Stimulated activated CD8-positive, alpha-beta memory T cell treated with anti-CD3 and anti-CD28 coated beads, Interleukin-4, amount 100 ng/mL, for 1 hour (primary cell): Measurements from ENCODE around the gene NXPH4.

Experiments used
- DNase-seq, 2 donors: peaks; one replicate each; pipeline ENCODE4 v3.0.0-alpha.2; 2020; ENCODE audit warnings: low read depth in 2 of 2, low spot score in 1 of 2

NXPH4 gene

DNA sequence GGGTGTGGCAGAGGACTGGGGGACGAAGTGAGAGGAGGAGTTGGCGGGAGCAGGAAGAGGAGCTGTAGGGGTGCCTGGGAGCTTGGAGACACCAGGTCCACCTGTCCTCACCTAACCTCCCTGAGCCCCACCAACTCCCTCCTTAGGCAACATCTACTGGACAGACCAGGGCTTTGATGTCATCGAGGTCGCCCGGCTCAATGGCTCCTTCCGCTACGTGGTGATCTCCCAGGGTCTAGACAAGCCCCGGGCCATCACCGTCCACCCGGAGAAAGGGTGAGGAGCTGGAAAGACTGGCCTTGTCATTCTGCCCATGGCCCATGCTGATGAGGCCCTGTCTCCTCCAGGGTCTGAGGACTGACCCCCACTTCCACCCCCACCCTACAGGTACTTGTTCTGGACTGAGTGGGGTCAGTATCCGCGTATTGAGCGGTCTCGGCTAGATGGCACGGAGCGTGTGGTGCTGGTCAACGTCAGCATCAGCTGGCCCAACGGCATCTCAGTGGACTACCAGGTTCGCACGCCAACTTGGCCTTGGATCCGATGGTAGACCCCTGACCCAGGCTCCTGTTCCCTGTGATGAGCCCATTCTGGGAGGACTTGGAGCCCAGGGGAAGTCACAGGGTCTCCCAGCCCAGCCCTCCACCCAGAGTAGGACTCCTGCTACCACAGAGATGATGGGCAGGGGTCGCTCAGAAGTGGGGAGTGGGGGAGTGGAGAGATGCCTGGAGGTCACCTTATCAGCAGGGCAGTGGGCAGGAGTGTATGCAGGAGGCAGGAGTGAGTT is 32.5 kb upstream of the NXPH4 start:
- DNase-seq, result no peak

DNA sequence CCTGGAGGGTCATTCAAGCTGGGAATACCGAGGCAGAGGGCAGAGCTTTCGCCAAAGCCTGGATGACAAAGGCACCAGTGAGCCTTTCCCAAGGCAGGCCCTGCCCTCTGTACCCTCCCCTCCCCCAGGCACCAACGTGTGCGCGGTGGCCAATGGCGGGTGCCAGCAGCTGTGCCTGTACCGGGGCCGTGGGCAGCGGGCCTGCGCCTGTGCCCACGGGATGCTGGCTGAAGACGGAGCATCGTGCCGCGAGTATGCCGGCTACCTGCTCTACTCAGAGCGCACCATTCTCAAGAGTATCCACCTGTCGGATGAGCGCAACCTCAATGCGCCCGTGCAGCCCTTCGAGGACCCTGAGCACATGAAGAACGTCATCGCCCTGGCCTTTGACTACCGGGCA is 31.2 kb upstream of the NXPH4 start:
- no peak for DNase-seq

DNA sequence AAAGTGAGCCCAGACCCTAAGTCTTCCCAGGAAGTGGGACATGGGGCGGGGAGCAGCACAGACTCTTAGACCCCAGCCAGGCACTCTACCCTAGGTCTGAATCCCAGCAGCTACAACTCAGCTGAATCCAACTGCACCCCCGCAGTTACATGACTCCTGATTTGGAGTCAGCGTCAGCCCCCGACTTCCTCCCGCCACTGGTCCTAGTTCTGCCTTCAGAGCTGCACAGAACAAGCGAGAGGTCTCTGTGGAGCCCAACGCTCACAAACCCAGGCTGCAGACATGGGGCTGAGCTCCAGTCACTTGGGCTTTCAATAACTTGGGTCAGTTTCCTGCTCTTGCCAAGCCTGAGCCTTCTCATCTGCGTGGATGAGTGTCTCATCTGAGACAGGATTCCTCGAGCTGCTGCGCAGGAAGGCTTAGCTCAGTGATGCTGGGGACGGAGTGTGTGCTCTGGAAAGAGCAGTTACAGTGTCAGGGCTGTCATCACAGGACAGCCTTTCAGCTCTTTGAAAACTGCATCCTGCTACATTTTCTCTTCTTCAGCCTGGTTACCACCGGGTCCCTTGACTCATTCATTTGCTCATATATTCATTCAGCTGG is 30.6 kb upstream of the NXPH4 start:
- DNase-seq, result no peak

DNA sequence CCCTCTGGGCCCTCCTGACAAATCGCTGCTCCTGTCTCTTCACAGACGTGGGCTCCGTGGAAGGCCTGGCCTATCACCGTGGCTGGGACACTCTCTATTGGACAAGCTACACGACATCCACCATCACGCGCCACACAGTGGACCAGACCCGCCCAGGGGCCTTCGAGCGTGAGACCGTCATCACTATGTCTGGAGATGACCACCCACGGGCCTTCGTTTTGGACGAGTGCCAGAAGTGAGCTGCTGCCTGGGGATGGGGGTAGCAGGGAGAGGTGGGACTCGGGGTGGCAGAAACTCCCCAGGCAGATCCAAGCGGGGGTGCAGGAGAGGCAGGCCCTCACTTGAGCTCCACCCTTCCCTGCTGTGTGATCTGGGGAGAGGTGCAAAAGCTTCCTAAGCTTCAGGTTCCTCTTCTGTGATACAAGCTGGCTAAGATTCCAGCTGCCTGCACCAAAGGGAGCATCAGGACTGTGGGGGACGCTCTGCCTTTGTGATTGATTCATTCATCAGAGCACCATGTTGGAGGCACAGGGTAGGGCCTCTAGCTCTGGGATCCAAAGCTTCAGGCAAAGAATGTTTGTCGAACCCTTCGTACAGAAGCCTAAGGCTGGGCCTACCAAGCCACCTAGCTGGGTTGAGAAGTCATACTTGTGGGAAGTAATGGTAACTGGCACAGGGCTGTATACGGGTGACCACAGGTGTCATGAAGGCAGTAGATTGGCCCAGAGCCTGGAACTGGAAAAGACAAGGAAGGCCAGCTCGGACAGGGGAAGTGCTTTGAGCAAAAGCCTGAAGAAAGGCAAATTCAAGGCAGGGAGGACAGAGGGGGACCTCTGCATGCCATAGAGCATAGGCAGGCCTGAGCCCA is 29.1 kb upstream of the NXPH4 start:
- DNase-seq, result no peak

DNA sequence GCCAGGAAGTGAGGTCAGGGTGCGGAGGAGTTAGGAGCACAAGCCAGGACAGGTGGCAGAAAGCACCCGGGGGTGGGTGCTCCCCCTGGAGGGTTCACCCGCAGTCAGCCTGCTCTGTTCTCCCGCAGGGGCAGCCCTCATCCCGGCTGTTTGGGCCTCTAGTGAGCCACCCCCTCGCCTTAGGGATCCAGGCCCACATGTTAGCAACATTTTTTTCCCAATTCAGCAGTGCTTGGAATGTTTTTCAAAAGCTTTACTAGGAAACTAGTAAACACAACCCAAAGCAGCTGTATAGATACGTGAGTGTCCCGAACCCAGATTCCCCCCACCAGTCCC is 28.5 kb upstream of the NXPH4 start:
- no peak for DNase-seq

DNA sequence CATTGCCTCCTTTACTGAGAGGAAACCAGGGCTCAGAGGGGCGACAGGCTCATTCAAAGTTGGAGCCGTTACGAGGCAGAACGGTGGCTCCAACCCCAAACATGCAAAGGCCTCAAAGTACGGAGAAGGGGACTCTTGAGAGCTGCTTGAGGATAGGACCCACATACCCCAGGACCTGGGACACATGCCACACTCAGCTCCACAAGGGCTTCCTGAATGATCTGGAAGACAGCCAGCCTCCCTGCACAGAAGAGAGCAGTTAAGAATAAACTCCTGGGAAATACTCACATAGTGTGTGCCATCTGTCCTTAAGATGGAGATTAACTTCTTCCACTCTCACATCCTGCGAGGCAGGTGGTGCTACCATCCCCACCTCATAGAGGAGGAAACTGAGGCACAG is 26.6 kb upstream of the NXPH4 start:
- no peak for DNase-seq

DNA sequence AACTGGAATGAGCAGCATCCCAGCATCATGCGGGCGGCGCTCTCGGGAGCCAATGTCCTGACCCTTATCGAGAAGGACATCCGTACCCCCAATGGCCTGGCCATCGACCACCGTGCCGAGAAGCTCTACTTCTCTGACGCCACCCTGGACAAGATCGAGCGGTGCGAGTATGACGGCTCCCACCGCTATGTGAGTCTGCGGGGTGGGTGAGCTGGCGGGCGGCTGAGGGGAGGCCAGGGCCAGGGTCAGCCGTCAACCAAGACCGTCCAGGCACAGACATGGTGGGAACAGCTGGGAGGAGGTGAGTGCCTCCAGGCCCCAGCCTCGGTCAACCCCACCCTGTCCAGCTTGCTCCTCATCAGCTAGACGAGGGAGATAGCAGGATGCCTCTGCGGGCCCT is 25.8 kb upstream of the NXPH4 start:
- DNase-seq, result no peak

DNA sequence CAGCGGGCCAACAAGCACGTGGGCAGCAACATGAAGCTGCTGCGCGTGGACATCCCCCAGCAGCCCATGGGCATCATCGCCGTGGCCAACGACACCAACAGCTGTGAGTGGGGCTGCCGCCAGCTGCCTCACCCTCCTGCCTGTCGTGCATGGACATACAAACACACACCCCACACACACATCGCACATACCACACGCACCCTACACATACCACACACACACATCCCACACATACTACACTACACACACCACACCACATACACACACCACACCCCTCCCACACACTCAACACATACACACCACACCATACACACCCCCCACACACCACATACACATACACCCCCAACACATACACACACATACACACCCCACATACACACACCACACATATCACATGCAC is 25.2 kb upstream of the NXPH4 start:
- DNase-seq, result no peak

DNA sequence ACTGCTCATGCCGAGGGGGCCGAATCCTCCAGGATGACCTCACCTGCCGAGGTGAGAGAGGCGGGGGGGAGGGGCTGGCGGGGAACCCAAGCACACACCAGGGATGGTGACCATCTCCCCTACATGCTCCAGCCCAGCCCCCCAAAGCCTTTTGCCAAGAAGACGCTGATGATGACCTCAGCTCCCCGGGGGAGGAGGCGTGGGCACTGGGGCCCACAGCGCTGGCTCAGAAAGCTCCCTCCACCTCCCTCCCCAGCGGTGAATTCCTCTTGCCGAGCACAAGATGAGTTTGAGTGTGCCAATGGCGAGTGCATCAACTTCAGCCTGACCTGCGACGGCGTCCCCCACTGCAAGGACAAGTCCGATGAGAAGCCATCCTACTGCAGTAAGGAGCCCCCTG is 23.7 kb upstream of the NXPH4 start:
- no peak for DNase-seq

DNA sequence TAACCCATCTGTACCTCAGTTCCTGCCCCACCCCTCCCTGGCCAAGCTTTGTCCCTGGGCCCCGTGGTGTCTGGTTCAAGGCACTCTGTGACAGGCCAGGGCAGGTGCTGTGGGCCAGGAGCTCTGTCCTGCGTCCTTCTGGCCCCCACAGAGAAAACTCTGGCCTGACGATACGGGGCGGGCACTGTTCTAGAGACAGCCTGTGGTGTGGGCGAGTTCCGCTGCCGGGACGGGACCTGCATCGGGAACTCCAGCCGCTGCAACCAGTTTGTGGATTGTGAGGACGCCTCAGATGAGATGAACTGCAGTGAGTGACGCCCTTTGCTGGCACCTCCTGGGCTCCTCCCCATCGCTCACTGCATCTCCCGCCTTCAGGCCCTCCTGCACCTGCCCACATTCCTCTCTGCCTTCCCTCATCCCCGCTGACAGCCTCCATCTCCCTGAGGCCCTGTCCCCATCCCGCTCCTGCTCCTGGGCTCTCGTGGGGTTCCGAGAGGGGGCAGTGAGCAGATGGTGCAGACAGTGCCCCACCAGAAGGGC is 22.8 kb upstream of the NXPH4 start:
- no peak for DNase-seq

DNA sequence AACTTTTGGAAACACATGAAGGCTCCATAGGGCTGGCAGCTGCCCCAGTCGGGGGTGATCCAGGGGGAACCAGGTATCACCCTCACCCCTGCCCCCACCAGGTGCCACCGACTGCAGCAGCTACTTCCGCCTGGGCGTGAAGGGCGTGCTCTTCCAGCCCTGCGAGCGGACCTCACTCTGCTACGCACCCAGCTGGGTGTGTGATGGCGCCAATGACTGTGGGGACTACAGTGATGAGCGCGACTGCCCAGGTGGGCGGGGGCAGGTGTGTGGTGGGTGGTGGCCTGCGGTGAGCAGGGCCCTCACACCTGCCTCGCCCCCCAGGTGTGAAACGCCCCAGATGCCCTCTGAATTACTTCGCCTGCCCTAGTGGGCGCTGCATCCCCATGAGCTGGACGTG is 22.3 kb upstream of the NXPH4 start:
- DNase-seq, result no peak

DNA sequence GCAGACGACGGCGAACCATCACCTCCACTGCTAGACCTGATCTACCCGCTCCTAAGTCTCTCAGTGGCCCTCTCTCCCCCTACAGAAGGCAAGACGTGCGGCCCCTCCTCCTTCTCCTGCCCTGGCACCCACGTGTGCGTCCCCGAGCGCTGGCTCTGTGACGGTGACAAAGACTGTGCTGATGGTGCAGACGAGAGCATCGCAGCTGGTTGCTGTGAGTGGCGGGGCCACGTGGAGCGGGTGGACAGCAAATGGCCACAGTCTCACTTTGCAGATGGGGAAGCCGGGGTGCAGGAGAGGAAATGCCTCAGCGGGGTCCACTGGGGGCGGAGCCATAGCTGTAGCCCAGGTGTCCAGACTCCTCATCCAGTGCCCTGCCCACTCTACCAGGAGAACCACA is 21.4 kb upstream of the NXPH4 start:
- no peak for DNase-seq

DNA sequence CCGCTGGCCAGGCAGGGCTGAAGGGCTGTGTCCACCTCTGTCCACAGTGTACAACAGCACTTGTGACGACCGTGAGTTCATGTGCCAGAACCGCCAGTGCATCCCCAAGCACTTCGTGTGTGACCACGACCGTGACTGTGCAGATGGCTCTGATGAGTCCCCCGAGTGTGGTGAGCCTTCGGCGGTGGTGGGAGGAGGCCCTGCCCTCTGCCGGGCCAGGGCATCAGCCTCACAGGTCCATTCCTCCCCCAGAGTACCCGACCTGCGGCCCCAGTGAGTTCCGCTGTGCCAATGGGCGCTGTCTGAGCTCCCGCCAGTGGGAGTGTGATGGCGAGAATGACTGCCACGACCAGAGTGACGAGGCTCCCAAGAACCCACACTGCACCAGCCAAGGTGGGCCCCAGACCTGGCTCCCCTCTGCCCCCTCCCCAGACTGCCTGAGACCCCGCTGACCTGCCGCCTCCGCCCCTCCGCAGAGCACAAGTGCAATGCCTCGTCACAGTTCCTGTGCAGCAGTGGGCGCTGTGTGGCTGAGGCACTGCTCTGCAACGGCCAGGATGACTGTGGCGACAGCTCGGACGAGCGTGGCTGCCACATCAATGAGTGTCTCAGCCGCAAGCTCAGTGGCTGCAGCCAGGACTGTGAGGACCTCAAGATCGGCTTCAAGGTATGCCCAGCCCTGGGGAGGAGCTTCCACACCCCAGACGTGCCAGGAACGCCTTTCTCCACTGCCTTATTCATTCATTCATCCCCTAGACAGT is 20.8 kb upstream of the NXPH4 start:
- no peak for DNase-seq

DNA sequence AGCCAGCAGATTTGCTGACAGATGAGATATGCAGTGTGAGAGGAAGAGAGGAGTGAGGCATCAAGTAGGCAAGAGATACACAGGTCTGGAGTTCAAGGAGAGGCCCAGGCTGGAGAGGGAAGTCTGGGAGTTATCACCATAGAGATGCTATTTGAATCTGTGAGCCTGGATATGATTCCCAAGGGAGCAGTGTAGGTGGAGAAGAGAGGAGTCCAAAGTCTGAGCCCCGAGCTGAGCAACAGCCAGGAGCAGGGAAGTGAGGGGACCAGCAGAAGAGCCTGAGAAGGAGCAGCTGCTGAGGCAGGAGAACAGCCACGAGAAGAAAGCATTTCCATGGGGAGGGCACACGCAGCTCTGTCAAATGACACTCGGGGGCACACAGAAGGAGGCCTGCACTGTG is 20.2 kb upstream of the NXPH4 start:
- no peak for DNase-seq

DNA sequence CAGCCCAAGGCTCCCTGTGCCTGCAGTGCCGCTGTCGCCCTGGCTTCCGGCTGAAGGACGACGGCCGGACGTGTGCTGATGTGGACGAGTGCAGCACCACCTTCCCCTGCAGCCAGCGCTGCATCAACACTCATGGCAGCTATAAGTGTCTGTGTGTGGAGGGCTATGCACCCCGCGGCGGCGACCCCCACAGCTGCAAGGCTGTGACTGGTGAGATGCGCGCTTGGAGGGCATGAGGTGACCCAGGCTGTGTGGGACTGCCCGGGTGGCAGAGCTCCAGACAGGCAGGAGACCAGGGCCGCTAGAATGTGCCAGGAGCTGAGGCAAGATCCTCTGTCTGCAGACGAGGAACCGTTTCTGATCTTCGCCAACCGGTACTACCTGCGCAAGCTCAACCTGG is 19.6 kb upstream of the NXPH4 start:
- no peak for DNase-seq

DNA sequence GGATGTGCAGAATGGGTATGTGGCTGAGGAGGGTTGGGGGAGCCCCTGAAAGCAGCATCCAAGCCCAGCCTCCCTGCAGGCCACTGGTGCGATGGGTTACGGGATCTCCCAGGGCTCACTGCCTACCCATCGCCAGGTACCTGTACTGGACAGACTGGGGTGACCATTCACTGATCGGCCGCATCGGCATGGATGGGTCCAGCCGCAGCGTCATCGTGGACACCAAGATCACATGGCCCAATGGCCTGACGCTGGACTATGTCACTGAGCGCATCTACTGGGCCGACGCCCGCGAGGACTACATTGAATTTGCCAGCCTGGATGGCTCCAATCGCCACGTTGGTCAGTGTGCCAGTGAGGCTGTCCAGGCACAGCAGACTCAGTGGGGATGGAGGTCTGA is 18.3 kb upstream of the NXPH4 start:
- DNase-seq, result no peak

DNA sequence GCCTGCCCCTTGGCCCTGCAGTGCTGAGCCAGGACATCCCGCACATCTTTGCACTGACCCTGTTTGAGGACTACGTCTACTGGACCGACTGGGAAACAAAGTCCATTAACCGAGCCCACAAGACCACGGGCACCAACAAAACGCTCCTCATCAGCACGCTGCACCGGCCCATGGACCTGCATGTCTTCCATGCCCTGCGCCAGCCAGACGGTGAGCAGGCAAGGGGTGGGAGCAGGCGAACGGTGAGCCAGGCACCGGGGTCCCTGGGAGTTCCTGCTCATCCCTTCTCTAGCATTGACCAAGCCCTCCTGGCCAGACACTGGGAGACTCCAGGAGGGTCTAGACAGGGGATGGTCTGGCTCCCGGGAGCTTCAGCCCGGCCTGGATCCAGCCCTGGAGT is 17.4 kb upstream of the NXPH4 start:
- no peak for DNase-seq

DNA sequence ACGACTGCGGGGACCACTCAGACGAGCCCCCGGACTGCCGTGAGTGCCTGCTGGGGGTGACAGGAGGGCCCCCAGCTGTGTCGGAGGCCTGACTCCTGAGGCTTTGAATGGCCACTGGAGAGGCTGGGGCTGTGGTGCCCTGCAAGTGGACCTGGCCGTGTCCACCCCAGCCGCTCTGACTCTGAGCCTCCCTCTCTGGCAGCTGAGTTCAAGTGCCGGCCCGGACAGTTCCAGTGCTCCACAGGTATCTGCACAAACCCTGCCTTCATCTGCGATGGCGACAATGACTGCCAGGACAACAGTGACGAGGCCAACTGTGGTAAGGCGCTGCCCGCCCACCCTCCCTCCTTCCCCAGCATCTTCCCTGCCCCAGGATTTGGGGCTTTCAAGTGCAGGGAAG is 16.1 kb upstream of the NXPH4 start:
- DNase-seq, result no peak

DNA sequence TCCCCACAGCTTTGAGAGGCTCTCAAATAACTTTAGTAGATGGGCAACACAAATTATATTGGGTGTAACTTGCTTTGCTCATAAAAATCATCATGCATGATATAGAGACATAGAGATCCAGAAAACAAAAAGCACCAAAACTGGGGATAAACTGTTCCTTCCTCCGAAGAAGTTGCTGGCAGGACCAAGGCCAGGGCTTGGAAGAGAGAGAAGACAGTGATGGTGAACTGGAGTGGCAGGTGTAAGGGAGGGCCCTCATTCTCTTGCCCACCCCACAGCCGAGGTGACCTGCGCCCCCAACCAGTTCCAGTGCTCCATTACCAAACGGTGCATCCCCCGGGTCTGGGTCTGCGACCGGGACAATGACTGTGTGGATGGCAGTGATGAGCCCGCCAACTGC is 15.4 kb upstream of the NXPH4 start:
- DNase-seq, result no peak

DNA sequence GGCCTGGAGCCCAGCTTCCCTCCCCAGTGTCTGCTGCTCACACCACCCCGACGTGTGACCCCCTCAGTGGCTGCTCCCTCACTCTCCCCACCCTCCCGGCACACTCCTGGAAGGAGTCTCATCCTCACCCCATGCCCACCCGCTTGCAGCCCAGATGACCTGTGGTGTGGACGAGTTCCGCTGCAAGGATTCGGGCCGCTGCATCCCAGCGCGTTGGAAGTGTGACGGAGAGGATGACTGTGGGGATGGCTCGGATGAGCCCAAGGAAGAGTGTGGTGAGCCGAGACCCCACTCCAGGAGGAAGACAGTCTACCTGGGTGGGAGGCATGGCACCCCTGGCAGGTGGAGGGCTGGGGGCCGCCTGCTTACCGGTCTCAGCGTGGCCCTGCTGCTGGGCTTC is 15.0 kb upstream of the NXPH4 start:
- DNase-seq, result no peak

DNA sequence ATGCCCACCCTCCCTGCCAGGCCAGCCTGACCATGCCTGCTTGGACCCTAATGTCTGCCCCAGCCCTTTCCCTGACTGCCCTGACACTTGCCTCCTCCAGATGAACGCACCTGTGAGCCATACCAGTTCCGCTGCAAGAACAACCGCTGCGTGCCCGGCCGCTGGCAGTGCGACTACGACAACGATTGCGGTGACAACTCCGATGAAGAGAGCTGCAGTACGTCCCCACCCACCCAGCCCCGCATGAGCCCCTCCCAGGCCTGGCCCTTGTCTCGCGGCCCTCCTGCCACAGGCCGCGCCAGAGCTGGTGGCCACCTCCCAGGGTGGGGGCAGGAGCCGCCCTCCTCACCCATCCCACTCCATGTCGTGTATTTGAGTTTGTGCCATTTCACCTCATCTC is 14.3 kb upstream of the NXPH4 start:
- no peak for DNase-seq
